Bronchial epithelial cell (primary cell): Measurements from ENCODE around the gene ME2. TPM values are rescaled to one million over a fixed set of nuclear protein-coding genes. Genes with fewer than 3 reads are reported as not detected.
A peak's percentile ranks its signal among the peaks of the same experiment; 100 is the strongest.

Experiments
- DNase-seq: peaks from one replicate; pipeline ENCODE4 v3.0.0-alpha.2; 2010; ENCODE audit warnings: low read depth
- FAIRE-seq: peaks from 2 replicates; lab custom pipeline; 2011; peaks lifted over from hg19 to GRCh38; lab: Jason Lieb, UNC
- H3K27me3 ChIP-seq: 2 replicates; pipeline ENCODE4 v1.5.1; 2011; ENCODE audit warnings: low read length; ENCODE audit not compliant: control insufficient read depth, insufficient read depth
- H3K36me3 ChIP-seq: 2 replicates; pipeline ENCODE4 v1.5.1; 2011; ENCODE audit warnings: low read length; ENCODE audit not compliant: control insufficient read depth, insufficient read depth
- H3K4me3 ChIP-seq: 2 replicates; pipeline ENCODE4 v1.5.1; 2011; ENCODE audit warnings: mild to moderate bottlenecking, low read depth, low read length, control low read depth
- total RNA-seq: library from RNA; depleted of rRNA; stranded (reverse); fragments of >200 nt; gene quantifications from 2 replicates; pipeline ENCODE4 v1.2.1, GENCODE V29; 2014
- TF ChIP-seq, protein P1 (sequence below): IDR thresholded peaks from 2 replicates; pipeline ENCODE4 v1.5.1; 2011; ENCODE audit warnings: mild to moderate bottlenecking, moderate library complexity, low read length, control low read depth, inconsistent platforms; ENCODE audit not compliant: insufficient read depth, severe bottlenecking

The ME2 gene
- total RNA-seq, 1 donor from 2014 or later: 85.0 TPM

DNA sequence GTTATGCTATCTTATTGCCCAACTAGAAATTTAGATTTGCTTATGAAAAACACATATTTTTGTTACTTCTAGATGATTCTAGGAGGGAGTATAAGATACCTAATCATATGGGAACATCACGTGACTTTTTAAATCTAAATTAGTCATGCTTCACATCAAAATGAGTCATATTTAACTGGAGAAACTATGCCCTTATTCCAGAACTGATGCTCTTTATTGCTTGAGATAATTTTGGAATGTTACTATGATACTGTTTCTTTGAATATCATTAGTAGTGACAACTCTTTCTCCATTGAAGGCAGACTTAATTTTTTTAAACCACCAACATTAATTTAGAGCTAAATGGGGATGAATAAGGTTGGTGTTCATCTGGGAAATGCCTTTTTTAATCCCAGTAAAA, 69.0 kb downstream of the ME2 start:
- TF ChIP-seq, protein P1, sequence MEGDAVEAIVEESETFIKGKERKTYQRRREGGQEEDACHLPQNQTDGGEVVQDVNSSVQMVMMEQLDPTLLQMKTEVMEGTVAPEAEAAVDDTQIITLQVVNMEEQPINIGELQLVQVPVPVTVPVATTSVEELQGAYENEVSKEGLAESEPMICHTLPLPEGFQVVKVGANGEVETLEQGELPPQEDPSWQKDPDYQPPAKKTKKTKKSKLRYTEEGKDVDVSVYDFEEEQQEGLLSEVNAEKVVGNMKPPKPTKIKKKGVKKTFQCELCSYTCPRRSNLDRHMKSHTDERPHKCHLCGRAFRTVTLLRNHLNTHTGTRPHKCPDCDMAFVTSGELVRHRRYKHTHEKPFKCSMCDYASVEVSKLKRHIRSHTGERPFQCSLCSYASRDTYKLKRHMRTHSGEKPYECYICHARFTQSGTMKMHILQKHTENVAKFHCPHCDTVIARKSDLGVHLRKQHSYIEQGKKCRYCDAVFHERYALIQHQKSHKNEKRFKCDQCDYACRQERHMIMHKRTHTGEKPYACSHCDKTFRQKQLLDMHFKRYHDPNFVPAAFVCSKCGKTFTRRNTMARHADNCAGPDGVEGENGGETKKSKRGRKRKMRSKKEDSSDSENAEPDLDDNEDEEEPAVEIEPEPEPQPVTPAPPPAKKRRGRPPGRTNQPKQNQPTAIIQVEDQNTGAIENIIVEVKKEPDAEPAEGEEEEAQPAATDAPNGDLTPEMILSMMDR: no peak
- Histone ChIP-seq H3K4me3 (no peak overlapping the region), H3K27me3 (no peaks in the 10 kb centered on the region), H3K36me3 (peaks cover 2% of the 10 kb centered on the region)
- no peak for FAIRE-seq
- peak; percentile 54 for DNase-seq

DNA sequence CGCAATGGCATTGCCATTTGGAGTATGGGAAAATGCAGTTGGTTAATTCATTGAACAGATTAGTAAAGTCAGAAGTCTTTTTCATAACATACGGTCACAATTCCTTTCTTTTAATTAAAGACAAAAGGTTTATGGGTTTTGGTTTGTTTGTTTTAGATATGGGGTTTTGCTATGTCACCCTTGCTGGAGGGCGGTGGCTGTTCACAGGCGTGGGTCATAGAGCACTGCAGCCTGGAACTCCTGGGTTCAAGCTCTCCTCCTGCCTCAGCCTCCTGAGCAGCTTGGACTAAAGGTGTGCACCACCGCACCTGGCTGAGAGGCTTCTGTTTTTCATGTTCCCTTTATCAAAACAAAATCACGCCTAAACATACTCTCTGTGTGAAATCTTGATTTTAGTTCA, 70.3 kb downstream of the ME2 start:
- no peak for DNase-seq
- no peak for FAIRE-seq

DNA sequence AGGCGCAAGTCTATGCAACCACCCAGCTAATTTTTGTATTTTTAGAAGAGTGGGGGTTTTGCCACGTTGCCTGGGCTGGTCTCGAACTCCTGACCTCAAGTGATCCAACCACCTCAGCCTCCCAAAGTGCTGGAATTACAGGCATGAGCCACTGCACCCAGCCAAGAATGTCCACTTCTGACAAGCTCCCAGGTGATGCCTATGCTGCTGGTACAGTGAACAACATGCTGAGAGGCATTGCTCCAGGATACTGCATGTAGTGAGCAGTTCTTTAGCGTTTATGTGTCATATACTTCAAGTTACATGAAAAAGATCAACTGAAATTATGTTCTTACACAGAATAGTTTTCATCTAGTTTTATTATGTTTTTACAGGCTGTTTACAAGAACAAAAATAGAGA, 71.7 kb downstream of the ME2 start:
- Histone ChIP-seq H3K27me3 (no peaks in the 10 kb centered on the region), H3K36me3 (peaks cover 2% of the 10 kb centered on the region), H3K4me3 (no peak overlapping the region)
- TF ChIP-seq, protein P1: no peak
- FAIRE-seq (no peak), DNase-seq (no peak)

More for the DNA sequence above, 70.3 kb downstream of the ME2 start:
- TF ChIP-seq, protein P1: no peak
- no peak overlapping the region for H3K4me3 ChIP-seq
- no peaks in the 10 kb centered on the region for H3K27me3 ChIP-seq
- H3K36me3 ChIP-seq: peaks cover 2% of the 10 kb centered on the region

DNA sequence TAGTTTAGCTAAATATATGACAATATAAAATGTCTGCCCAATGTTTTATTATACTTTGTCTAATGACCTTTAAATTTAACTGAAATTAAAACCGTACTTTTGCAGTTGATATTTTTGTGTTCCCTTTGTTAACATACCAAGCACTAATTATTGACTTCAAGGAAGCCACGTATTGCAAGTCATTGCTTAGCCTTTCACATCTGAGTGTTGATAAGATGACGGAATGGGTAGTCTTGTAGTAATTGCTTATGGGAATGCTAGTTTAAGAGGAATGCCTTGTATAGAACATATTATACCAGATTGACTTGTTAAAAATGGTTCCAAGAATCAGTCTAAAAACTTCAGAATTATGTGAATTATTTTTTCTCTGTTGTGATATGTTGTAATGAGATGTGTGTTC, 74.9 kb downstream of the ME2 start:
- Histone ChIP-seq H3K4me3 (no peak overlapping the region), H3K36me3 (no peaks in the 10 kb centered on the region), H3K27me3 (no peaks in the 10 kb centered on the region)
- FAIRE-seq (no peak), DNase-seq (no peak)
- TF ChIP-seq, protein P1: no peak

DNA sequence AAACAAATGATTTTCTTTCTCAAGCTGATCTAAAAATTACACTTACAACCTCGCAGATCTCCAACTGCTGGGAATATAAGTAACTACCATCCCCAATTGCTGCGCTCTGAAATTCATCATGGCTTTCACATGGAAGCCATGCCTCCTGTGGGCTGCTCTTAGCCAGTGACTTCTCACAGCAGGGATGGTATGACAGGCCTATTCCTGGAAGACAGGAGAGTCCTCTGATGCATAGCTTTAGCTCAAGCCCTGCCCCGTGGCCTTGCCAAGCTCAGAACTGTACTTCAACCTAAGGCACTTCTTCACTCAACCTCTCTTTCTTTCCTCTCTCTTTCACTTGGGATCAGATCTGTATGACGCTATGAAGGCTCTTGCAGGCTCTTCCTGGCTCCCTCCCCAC, 76.3 kb downstream of the ME2 start:
- H3K4me3 ChIP-seq: no peak overlapping the region
- TF ChIP-seq, protein P1: no peak
- no peak for DNase-seq
- no peak for FAIRE-seq
- H3K36me3 ChIP-seq: no peaks in the 10 kb centered on the region
- no peaks in the 10 kb centered on the region for H3K27me3 ChIP-seq

DNA sequence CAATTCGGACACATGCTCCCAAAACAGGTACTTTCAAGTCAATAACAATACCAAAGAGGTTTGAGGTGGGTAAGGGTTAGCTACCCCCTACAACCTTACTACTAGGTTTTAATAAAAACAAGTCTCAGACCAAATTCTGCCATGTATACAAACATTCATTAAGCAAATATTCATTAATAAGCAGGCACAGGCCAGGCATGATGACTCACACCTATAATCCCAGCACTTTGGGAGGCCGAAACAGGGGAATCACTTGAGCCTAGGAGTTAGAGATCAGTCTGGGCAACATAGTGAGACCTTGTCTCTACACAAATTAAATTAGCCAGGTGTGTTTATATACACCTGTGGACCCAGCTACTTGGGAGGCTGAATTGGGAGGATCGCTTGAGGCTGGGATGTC, 77.2 kb downstream of the ME2 start:
- no peak overlapping the region for H3K4me3 ChIP-seq
- H3K27me3 ChIP-seq: no peaks in the 10 kb centered on the region
- FAIRE-seq: no peak
- peak; percentile 56 for DNase-seq
- H3K36me3 ChIP-seq: no peaks in the 10 kb centered on the region
- TF ChIP-seq, protein P1: no peak
